HCT116 (cell line): ENCODE measurements around the gene DOK7.

Experiments used
- POLR2A ChIP-seq: IDR thresholded peaks from 2 replicates; pipeline ENCODE4 v1.7.0; 2011; ENCODE audit warnings: borderline replicate concordance; ENCODE audit not compliant: insufficient read depth, insufficient read length; ENCODE audit errors: extremely low read depth
- TF ChIP-seq, protein P1 (sequence below), 3 experiments: fragments of 200-600 bp in 1 of 3; sonication (generic) in 1 of 3; IDR thresholded peaks in 2 of 3; conservative IDR thresholded peaks in 1 of 3; 2 replicates each; pipeline ENCODE4 v1.5.1; 2012 to 2017; ENCODE audit warnings: low read depth in 2 of 3, low read length in 2 of 3, antibody characterized with exemption in 1 of 3, borderline replicate concordance in 1 of 3, control low read depth in 1 of 3, mild to moderate bottlenecking in 1 of 3, mixed read lengths in 1 of 3, mixed run types in 1 of 3, moderate library complexity in 1 of 3; ENCODE audit not compliant: insufficient read depth in 1 of 3

DNA sequence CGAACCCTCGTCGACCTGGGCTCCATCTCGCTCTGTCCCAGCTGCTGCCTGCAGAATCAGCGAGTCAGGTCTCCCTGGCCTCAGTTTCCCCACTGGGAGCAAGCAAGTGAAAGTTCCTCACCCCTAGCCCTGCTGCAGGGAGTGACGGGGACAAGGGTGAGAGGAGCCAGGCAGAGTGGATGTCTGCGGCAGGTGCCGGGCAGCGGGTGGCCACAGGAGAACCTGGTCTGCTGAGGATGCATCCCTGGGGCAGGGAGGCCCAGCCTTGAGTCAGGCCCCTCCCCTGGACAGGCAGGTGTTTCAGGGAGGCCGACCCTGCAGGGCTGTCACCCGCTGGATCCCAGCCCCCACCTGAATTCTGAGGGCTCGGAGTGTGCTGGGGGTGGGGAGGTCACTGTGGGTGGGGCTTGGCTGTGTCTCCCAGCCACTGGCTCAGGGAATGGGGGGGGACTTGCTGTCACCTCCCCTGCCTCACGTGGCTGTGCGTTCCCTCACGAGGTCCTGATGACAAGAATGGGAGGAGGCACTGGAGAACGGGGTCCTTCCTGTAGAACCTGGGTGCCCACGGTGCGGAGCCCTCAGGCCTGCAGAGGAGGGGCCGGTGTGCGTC, 35.9 kb downstream of the DOK7 start:
- TF ChIP-seq POLR2A = no peak
- TF ChIP-seq, protein P1, sequence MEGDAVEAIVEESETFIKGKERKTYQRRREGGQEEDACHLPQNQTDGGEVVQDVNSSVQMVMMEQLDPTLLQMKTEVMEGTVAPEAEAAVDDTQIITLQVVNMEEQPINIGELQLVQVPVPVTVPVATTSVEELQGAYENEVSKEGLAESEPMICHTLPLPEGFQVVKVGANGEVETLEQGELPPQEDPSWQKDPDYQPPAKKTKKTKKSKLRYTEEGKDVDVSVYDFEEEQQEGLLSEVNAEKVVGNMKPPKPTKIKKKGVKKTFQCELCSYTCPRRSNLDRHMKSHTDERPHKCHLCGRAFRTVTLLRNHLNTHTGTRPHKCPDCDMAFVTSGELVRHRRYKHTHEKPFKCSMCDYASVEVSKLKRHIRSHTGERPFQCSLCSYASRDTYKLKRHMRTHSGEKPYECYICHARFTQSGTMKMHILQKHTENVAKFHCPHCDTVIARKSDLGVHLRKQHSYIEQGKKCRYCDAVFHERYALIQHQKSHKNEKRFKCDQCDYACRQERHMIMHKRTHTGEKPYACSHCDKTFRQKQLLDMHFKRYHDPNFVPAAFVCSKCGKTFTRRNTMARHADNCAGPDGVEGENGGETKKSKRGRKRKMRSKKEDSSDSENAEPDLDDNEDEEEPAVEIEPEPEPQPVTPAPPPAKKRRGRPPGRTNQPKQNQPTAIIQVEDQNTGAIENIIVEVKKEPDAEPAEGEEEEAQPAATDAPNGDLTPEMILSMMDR (IDR thresholded peaks at IDR 0.05 in 2 of 3, conservative IDR thresholded peaks at IDR 0.05 in 1 of 3; ENCODE audit: borderline replicate concordance in 1 of 3, insufficient read depth in 1 of 3, low read depth in 2 of 3, low read length in 2 of 3) = no peak
